WTC11 (cell line): ENCODE results near the gene MYBPC2. TPM values are rescaled to one million over a fixed set of nuclear protein-coding genes. Genes with fewer than 3 reads are reported as not detected.
A peak's percentile ranks its signal among the peaks of the same experiment; 100 is the strongest.

Experiments
- ATAC-seq: fragments of 200-7000 bp; cut with Tn5 transposase; 2 replicates; pipeline ENCODE4 v1.10.0; 2021; ENCODE audit warnings: mild to moderate bottlenecking, moderate library complexity
- CTCF ChIA-PET: fragments of 300-600 bp; sonication (Branson Sonifier 250); formaldehyde crosslinking; loops from one replicate; lab custom pipeline; 2021; ENCODE audit warnings: antibody characterized with exemption; lab: Charles Lee
- POLR2A ChIA-PET: fragments of 350-600 bp; sonication (Branson Sonifier 250); formaldehyde crosslinking; loops from one replicate; lab custom pipeline; 2021; ENCODE audit warnings: antibody characterized with exemption; lab: Charles Lee
- DNase-seq: peaks from one replicate; pipeline ENCODE4 v3.0.0; 2021; ENCODE audit warnings: low spot score
- H3K27ac Mint-ChIP-seq: 2 replicates; pipeline ENCODE4 v1.8.0; 2021; ENCODE audit warnings: mixed read lengths
- H3K27me3 Mint-ChIP-seq: 2 replicates; pipeline ENCODE4 v1.8.0; 2021; ENCODE audit warnings: low read depth, mild to moderate bottlenecking, moderate library complexity, mixed read lengths
- H3K36me3 Mint-ChIP-seq: 2 replicates; pipeline ENCODE4 v1.8.0; 2021; ENCODE audit warnings: mixed read lengths
- H3K4me1 Mint-ChIP-seq: 2 replicates; pipeline ENCODE4 v1.8.0; 2022; ENCODE audit warnings: mixed read lengths
- H3K4me3 Mint-ChIP-seq: 2 replicates; pipeline ENCODE4 v1.8.0; 2021; ENCODE audit warnings: mild to moderate bottlenecking, moderate library complexity, mixed read lengths
- H3K9me3 Mint-ChIP-seq: 2 replicates; pipeline ENCODE4 v1.8.0; 2021; ENCODE audit warnings: mixed read lengths
- CREB1 ChIP-seq: sonication (generic); formaldehyde crosslinking; IDR thresholded peaks from 2 replicates; pipeline ENCODE4 v1.8.0; 2023; ENCODE audit warnings: mild to moderate bottlenecking, missing genetic modification reagents
- ETV6 ChIP-seq: sonication (generic); formaldehyde crosslinking; IDR thresholded peaks from 2 replicates; pipeline ENCODE4 v1.8.1; 2022; ENCODE audit warnings: mild to moderate bottlenecking, missing genetic modification reagents
- IRF2 ChIP-seq: sonication (generic); formaldehyde crosslinking; IDR thresholded peaks from 2 replicates; pipeline ENCODE4 v1.8.0; 2022; ENCODE audit warnings: low read depth, missing genetic modification reagents, borderline replicate concordance
- KAT7 ChIP-seq: sonication (generic); formaldehyde crosslinking; IDR thresholded peaks from 2 replicates; pipeline ENCODE4 v1.8.1; 2023; ENCODE audit warnings: missing genetic modification reagents, mild to moderate bottlenecking, borderline replicate concordance
- SP1 ChIP-seq: sonication (generic); formaldehyde crosslinking; conservative IDR thresholded peaks from 2 replicates; pipeline ENCODE4 v1.8.1; 2022; ENCODE audit warnings: missing genetic modification reagents
- TEAD1 ChIP-seq: sonication (generic); formaldehyde crosslinking; IDR thresholded peaks from 2 replicates; pipeline ENCODE4 v1.8.0; 2022; ENCODE audit warnings: mild to moderate bottlenecking, missing genetic modification reagents
- ZNF138 ChIP-seq: sonication (generic); formaldehyde crosslinking; conservative IDR thresholded peaks from 2 replicates; pipeline ENCODE4 v1.8.1; 2022; ENCODE audit warnings: mild to moderate bottlenecking, moderate library complexity, missing genetic modification reagents
- ZNF317 ChIP-seq: sonication (generic); formaldehyde crosslinking; IDR thresholded peaks from 2 replicates; pipeline ENCODE4 v1.8.1; 2023; ENCODE audit warnings: low read depth, mild to moderate bottlenecking, moderate library complexity, missing genetic modification reagents, borderline replicate concordance
- ZNF423 ChIP-seq: fragments of 250-450 bp; sonication (Bioruptor Pico); IDR thresholded peaks from 2 replicates; pipeline ENCODE4 v2.1.2; 2022; ENCODE audit warnings: mild to moderate bottlenecking, moderate library complexity
- total RNA-seq: library from RNA; stranded (reverse); gene quantifications from 3 replicates; pipeline ENCODE4 v1.2.3, GENCODE V29; 2021
- TF ChIP-seq, protein P1 (sequence below): sonication (generic); formaldehyde crosslinking; IDR thresholded peaks from 2 replicates; pipeline ENCODE4 v1.8.1; 2022; ENCODE audit warnings: mild to moderate bottlenecking, missing genetic modification reagents, moderate library complexity, borderline replicate concordance
- TF ChIP-seq, protein P2 (sequence below): sonication (generic); formaldehyde crosslinking; IDR thresholded peaks from 2 replicates; pipeline ENCODE4 v1.8.1; 2023; ENCODE audit warnings: mild to moderate bottlenecking, missing genetic modification reagents
- TF ChIP-seq, protein P3 (sequence below): sonication (generic); formaldehyde crosslinking; IDR thresholded peaks from 2 replicates; pipeline ENCODE4 v1.8.0; 2022; ENCODE audit warnings: mild to moderate bottlenecking, missing genetic modification reagents
- TF ChIP-seq, protein P4 (sequence below): sonication (generic); formaldehyde crosslinking; IDR thresholded peaks from 2 replicates; pipeline ENCODE4 v1.8.0; 2022; ENCODE audit warnings: mild to moderate bottlenecking, missing genetic modification reagents
- TF ChIP-seq, protein P5 (sequence below): sonication (generic); formaldehyde crosslinking; IDR thresholded peaks from 2 replicates; pipeline ENCODE4 v1.8.1; 2023; ENCODE audit warnings: mild to moderate bottlenecking, missing genetic modification reagents, moderate library complexity
- TF ChIP-seq, protein P6 (sequence below): sonication (generic); formaldehyde crosslinking; IDR thresholded peaks from 2 replicates; pipeline ENCODE4 v1.8.0; 2023; ENCODE audit warnings: mild to moderate bottlenecking, missing genetic modification reagents
- TF ChIP-seq, protein P7 (sequence below): fragments of 200-600 bp; IDR thresholded peaks from 2 replicates; pipeline ENCODE4 v1.8.0; 2022; ENCODE audit warnings: antibody characterized with exemption
- TF ChIP-seq, protein P8 (sequence below): sonication (generic); formaldehyde crosslinking; conservative IDR thresholded peaks from 2 replicates; pipeline ENCODE4 v1.8.1; 2022; ENCODE audit warnings: mild to moderate bottlenecking, missing genetic modification reagents

Gene MYBPC2
- total RNA-seq, 1 experiment from 2014 or later = 2.6 TPM

DNA sequence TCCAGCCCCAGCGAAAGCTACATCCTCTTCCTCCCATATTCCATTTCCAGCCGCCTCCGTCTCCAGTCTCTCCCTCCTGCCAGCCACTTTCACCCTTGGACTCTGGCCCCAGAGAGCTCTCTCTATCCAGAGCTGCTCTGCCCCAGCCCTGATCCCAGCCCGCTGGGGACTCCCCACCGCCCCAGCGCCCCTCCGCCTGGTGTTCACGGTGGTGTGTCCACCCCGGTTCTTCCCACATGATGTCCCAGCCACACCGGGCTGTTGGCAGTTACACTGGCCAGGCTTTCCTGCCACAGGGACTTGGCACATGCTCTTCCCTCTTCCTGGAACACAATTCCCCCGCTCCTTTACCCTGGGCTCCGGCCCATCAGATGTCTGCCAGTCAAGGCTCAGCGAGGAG is 32.3 kb downstream of the MYBPC2 start (continued):
- TF ChIP-seq IRF2 (CRISPR knock-in tag) = no peak
- TF ChIP-seq, protein P1, sequence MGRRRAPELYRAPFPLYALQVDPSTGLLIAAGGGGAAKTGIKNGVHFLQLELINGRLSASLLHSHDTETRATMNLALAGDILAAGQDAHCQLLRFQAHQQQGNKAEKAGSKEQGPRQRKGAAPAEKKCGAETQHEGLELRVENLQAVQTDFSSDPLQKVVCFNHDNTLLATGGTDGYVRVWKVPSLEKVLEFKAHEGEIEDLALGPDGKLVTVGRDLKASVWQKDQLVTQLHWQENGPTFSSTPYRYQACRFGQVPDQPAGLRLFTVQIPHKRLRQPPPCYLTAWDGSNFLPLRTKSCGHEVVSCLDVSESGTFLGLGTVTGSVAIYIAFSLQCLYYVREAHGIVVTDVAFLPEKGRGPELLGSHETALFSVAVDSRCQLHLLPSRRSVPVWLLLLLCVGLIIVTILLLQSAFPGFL (CRISPR knock-in tag) = no peak
- no peak for TF ChIP-seq KAT7 (CRISPR knock-in tag)
- TF ChIP-seq CREB1 (CRISPR knock-in tag) = no peak
- no peak for TF ChIP-seq ZNF138
- TF ChIP-seq, protein P2, sequence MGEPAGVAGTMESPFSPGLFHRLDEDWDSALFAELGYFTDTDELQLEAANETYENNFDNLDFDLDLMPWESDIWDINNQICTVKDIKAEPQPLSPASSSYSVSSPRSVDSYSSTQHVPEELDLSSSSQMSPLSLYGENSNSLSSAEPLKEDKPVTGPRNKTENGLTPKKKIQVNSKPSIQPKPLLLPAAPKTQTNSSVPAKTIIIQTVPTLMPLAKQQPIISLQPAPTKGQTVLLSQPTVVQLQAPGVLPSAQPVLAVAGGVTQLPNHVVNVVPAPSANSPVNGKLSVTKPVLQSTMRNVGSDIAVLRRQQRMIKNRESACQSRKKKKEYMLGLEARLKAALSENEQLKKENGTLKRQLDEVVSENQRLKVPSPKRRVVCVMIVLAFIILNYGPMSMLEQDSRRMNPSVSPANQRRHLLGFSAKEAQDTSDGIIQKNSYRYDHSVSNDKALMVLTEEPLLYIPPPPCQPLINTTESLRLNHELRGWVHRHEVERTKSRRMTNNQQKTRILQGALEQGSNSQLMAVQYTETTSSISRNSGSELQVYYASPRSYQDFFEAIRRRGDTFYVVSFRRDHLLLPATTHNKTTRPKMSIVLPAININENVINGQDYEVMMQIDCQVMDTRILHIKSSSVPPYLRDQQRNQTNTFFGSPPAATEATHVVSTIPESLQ (CRISPR knock-in tag) = no peak

DNA sequence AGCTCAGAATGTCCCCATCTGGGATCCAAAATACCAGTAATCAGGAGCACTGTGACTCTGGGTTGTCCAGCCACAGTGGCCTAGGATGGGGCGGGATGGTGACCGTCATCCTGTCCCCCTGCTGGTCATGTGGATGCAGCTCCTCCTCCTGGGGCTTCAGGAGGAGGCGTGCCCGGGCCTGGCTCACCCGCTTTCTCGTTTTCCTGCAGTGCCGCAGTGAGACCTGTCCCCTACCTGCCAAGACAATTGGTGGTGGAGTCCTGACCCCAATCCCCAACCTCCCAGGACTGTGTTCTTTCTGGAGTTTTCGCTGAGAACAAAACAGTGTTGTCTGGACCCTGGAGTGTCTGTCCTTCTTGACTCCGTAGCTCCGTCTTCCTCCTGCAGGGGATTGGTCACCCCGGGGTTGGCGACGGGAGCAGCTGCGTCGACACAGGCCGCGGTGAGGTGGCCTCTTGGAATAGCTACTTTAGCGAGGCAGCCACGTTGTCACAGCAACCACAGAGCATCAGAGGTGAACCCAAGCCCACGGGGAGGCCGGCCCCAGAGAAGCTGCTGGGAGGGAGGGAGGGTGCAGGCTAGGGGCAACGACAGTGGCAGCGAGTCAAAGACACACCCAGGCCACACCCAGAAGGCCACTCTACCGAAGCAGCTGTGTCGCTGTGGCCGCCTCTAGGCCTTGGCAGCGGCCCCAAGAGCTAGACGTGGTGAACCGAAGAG is 33.5 kb downstream of the MYBPC2 start:
- H3K9me3 Mint-ChIP-seq = peaks cover under 1% of the 10 kb centered on the region; the same call in 1 of the 2 replicates
- DNase-seq (peak; percentile 82), ATAC-seq (peak; percentile 89)
- no peaks in the 10 kb centered on the region for H3K36me3 Mint-ChIP-seq
- peaks cover 7% of the 10 kb centered on the region for H3K4me1 Mint-ChIP-seq
- H3K27ac Mint-ChIP-seq = peak overlapping the region; percentile 53; the same call in 1 of the 2 replicates
- ChIA-PET CTCF (interaction anchor here (0.6 to 3.2 kb wide), 43 partner anchors 8 to 323 kb away, joined by 3 to 35 read pairs (median 4); partner anchors contain the start of genes CLEC11A, EMC10, GARIN5A and JOSD2), POLR2A (interaction anchor here (1.1 to 1.6 kb wide), 2 partner anchors 82 to 90 kb away, joined by 4 read pairs; partner anchors contain the start of genes NR1H2 and POLD1)
- H3K27me3 Mint-ChIP-seq = peaks cover 4% of the 10 kb centered on the region
- TF ChIP-seq, protein P3, sequence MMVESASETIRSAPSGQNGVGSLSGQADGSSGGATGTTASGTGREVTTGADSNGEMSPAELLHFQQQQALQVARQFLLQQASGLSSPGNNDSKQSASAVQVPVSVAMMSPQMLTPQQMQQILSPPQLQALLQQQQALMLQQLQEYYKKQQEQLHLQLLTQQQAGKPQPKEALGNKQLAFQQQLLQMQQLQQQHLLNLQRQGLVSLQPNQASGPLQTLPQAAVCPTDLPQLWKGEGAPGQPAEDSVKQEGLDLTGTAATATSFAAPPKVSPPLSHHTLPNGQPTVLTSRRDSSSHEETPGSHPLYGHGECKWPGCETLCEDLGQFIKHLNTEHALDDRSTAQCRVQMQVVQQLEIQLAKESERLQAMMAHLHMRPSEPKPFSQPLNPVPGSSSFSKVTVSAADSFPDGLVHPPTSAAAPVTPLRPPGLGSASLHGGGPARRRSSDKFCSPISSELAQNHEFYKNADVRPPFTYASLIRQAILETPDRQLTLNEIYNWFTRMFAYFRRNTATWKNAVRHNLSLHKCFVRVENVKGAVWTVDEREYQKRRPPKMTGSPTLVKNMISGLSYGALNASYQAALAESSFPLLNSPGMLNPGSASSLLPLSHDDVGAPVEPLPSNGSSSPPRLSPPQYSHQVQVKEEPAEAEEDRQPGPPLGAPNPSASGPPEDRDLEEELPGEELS (CRISPR knock-in tag) = 0 out of 2 replicates have a peak, but pooled peaks have one; percentile 19
- TF ChIP-seq, protein P4, sequence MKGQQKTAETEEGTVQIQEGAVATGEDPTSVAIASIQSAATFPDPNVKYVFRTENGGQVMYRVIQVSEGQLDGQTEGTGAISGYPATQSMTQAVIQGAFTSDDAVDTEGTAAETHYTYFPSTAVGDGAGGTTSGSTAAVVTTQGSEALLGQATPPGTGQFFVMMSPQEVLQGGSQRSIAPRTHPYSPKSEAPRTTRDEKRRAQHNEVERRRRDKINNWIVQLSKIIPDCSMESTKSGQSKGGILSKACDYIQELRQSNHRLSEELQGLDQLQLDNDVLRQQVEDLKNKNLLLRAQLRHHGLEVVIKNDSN = peak; percentile 55; the same call in 1 of the 2 replicates
- TF ChIP-seq, protein P5, sequence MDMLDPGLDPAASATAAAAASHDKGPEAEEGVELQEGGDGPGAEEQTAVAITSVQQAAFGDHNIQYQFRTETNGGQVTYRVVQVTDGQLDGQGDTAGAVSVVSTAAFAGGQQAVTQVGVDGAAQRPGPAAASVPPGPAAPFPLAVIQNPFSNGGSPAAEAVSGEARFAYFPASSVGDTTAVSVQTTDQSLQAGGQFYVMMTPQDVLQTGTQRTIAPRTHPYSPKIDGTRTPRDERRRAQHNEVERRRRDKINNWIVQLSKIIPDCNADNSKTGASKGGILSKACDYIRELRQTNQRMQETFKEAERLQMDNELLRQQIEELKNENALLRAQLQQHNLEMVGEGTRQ (CRISPR knock-in tag) = peak; percentile 38; the same call in 1 of the 2 replicates
- no peak for TF ChIP-seq ZNF317 (CRISPR knock-in tag)
- peak overlapping the region; percentile 30; the same call in 1 of the 2 replicates for H3K4me3 Mint-ChIP-seq

DNA sequence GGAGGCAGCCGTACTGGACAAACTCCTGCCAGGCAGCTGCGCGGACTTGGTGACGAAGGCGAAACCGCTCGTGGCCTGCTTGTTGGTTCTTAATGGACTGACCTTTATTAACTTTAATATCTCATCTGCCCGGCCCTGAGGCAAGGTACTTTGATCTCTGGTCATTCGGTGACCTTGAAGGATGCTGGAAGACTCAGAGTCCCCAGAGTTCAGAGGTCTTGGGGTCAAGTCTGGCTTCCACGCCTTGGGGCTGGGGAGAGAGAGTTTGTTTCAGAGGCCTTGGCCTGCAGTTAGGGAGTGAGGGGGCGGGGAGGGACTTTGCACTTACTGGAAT is 34.0 kb downstream of the MYBPC2 start:
- peaks cover 3% of the 10 kb centered on the region; the same call in 1 of the 2 replicates for H3K9me3 Mint-ChIP-seq
- CTCF ChIA-PET = interaction anchor here (0.9 to 3.2 kb wide), 27 partner anchors 8 to 232 kb away, joined by 3 to 35 read pairs (median 6); partner anchors contain the start of genes EMC10, GARIN5A, JOSD2 and NR1H2
- POLR2A ChIA-PET = interaction anchor here (1.1 to 1.6 kb wide), 2 partner anchors 82 to 91 kb away, joined by 4 read pairs; partner anchors contain the start of genes NR1H2 and POLD1
- TF ChIP-seq ETV6 (CRISPR knock-in tag) (no peak), SP1 (CRISPR knock-in tag) (no peak), ZNF423 (CRISPR knock-in tag) (no peak), IRF2 (CRISPR knock-in tag) (no peak), TEAD1 (CRISPR knock-in tag) (no peak), CREB1 (CRISPR knock-in tag) (no peak)
- TF ChIP-seq, protein P6, sequence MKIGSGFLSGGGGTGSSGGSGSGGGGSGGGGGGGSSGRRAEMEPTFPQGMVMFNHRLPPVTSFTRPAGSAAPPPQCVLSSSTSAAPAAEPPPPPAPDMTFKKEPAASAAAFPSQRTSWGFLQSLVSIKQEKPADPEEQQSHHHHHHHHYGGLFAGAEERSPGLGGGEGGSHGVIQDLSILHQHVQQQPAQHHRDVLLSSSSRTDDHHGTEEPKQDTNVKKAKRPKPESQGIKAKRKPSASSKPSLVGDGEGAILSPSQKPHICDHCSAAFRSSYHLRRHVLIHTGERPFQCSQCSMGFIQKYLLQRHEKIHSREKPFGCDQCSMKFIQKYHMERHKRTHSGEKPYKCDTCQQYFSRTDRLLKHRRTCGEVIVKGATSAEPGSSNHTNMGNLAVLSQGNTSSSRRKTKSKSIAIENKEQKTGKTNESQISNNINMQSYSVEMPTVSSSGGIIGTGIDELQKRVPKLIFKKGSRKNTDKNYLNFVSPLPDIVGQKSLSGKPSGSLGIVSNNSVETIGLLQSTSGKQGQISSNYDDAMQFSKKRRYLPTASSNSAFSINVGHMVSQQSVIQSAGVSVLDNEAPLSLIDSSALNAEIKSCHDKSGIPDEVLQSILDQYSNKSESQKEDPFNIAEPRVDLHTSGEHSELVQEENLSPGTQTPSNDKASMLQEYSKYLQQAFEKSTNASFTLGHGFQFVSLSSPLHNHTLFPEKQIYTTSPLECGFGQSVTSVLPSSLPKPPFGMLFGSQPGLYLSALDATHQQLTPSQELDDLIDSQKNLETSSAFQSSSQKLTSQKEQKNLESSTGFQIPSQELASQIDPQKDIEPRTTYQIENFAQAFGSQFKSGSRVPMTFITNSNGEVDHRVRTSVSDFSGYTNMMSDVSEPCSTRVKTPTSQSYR (CRISPR knock-in tag) = no peak
- TF ChIP-seq, protein P7, sequence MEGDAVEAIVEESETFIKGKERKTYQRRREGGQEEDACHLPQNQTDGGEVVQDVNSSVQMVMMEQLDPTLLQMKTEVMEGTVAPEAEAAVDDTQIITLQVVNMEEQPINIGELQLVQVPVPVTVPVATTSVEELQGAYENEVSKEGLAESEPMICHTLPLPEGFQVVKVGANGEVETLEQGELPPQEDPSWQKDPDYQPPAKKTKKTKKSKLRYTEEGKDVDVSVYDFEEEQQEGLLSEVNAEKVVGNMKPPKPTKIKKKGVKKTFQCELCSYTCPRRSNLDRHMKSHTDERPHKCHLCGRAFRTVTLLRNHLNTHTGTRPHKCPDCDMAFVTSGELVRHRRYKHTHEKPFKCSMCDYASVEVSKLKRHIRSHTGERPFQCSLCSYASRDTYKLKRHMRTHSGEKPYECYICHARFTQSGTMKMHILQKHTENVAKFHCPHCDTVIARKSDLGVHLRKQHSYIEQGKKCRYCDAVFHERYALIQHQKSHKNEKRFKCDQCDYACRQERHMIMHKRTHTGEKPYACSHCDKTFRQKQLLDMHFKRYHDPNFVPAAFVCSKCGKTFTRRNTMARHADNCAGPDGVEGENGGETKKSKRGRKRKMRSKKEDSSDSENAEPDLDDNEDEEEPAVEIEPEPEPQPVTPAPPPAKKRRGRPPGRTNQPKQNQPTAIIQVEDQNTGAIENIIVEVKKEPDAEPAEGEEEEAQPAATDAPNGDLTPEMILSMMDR = no peak
- TF ChIP-seq, protein P5 (CRISPR knock-in tag) = no peak
- TF ChIP-seq, protein P8, sequence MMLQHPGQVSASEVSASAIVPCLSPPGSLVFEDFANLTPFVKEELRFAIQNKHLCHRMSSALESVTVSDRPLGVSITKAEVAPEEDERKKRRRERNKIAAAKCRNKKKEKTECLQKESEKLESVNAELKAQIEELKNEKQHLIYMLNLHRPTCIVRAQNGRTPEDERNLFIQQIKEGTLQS (CRISPR knock-in tag) = no peak

More for the DNA sequence above, 34.0 kb downstream of the MYBPC2 start:
- Mint-ChIP-seq H3K36me3 (no peaks in the 10 kb centered on the region), H3K27ac (no peak overlapping the region), H3K27me3 (peaks cover 4% of the 10 kb centered on the region), H3K4me3 (no peak overlapping the region), H3K4me1 (peaks cover 7% of the 10 kb centered on the region)
- no peak for DNase-seq
- no peak for ATAC-seq
